Measurements from ENCODE around the gene SLC34A1. TPM values are rescaled to one million over a fixed set of nuclear protein-coding genes. Genes with fewer than 3 reads are reported as not detected.
"Not testable (repeated sequence)": the region's sequence is repeated elsewhere in the genome, so short reads cannot be mapped to it uniquely, and the experiment has no call there.

Gene SLC34A1
- total RNA-seq, 2 donors from 2014 or later: 0.19 to 0.21 TPM

- Mint-ChIP-seq H3K4me1 (ENCODE audit: low read depth) (peaks cover 32% of the 10 kb centered on the region), H3K36me3 (ENCODE audit: insufficient read depth in 2 of 2) (no peaks in the 10 kb centered on the region), H3K27ac (no peak overlapping the region), H3K9me3 (no peaks in the 10 kb centered on the region), H3K4me3 (peak overlapping the region; percentile 92 to 93), H3K27me3 (ENCODE audit: low read depth) (peaks cover 23% of the 10 kb centered on the region)
- ATAC-seq (replicated peaks in 1 of 2) (no peak), DNase-seq (no peak)
Measured at GRCh38 chr5:177404641-177405179, 20.5 kb downstream of the SLC34A1 start.

DNA sequence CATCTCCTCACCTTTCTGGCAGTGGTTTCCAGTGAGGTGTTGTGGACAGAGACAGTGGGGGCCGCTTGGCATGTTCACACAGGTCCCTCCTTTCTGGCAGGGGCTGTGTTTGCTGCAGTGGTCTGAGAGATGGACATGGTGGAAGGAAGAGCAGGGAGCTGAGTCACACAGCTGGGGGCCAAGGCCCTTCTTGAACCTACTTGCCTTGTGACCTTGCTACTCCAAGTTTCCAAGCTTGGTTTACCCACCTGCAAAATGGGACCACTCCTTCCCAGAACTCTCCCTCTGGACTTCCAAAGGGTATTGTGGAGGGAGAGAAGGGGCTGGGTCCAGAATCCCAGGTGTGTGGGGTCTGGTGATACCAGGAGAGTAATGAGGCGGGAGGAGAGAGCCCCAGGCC lies 21.1 kb downstream of the SLC34A1 start:
- H3K27ac Mint-ChIP-seq: no peak overlapping the region
- peak overlapping the region; percentile 92 to 93 for H3K4me3 Mint-ChIP-seq
- ATAC-seq (replicated peaks in 1 of 2): no peak

GRCh38 chr5:177405805-177406204 lies 21.6 kb downstream of the SLC34A1 start:
- Mint-ChIP-seq H3K27me3 (ENCODE audit: low read depth) (peaks cover 23% of the 10 kb centered on the region), H3K4me1 (ENCODE audit: low read depth) (peaks cover 38% of the 10 kb centered on the region), H3K9me3 (no peaks in the 10 kb centered on the region), H3K36me3 (ENCODE audit: insufficient read depth in 2 of 2) (no peaks in the 10 kb centered on the region), H3K27ac (no peak overlapping the region), H3K4me3 (no peak overlapping the region)
- no peak for DNase-seq
- no peak for ATAC-seq (replicated peaks in 1 of 2)

More for the DNA sequence above, 21.1 kb downstream of the SLC34A1 start:
- DNase-seq: no peak
- Mint-ChIP-seq H3K36me3 (ENCODE audit: insufficient read depth in 2 of 2) (no peaks in the 10 kb centered on the region), H3K9me3 (no peaks in the 10 kb centered on the region), H3K27me3 (ENCODE audit: low read depth) (peaks cover 23% of the 10 kb centered on the region), H3K4me1 (ENCODE audit: low read depth) (peaks cover 33% of the 10 kb centered on the region)

GRCh38 chr5:177409043-177409801 lies 25.0 kb downstream of the SLC34A1 start, which contains the start of gene F12:
Gene F12, minus strand, starts transcription at chr5:177409564. Its CDS starts 37 bp downstream, at chr5:177409527.
- H3K9me3 Mint-ChIP-seq: no peaks in the 10 kb centered on the region
- DNase-seq (no peak), ATAC-seq (replicated peaks in 1 of 2) (no peak)
- no peak within 1 kb of the TSS for H3K27ac Mint-ChIP-seq
- peaks cover 40% of the 10 kb centered on the region for H3K4me1 Mint-ChIP-seq (ENCODE audit: low read depth)
- H3K27me3 Mint-ChIP-seq (ENCODE audit: low read depth): no peaks in the 10 kb centered on the region
- H3K36me3 Mint-ChIP-seq (ENCODE audit: insufficient read depth in 2 of 2): no peaks in the 10 kb centered on the region
- no peak within 1 kb of the TSS for H3K4me3 Mint-ChIP-seq

DNA sequence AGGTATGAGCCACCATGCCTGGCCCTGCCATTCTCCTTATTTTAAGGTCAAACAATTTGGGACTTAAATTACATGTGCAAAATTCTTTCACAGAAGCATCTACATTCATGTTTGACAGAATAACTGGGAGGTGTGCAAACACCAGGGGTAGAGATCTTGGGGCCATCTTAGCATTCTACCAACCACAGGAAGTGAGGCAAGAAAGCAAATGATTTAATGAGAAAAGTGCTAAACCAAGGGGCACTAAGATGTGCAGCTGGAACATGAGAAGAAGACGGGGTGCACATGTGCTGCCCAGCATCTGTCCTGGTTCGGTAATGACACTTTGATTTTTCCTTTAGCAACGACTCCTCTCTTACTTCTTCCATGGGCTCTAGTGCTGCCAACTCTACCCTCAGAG lies 26.3 kb downstream of the SLC34A1 start:
- Mint-ChIP-seq H3K27ac (no peak overlapping the region), H3K27me3 (ENCODE audit: low read depth) (no peaks in the 10 kb centered on the region), H3K36me3 (ENCODE audit: insufficient read depth in 2 of 2) (no peaks in the 10 kb centered on the region), H3K9me3 (no peaks in the 10 kb centered on the region), H3K4me1 (ENCODE audit: low read depth) (peaks cover 36% of the 10 kb centered on the region), H3K4me3 (no peak overlapping the region)
- no peak for ATAC-seq (replicated peaks in 1 of 2)
- no peak for DNase-seq

DNA sequence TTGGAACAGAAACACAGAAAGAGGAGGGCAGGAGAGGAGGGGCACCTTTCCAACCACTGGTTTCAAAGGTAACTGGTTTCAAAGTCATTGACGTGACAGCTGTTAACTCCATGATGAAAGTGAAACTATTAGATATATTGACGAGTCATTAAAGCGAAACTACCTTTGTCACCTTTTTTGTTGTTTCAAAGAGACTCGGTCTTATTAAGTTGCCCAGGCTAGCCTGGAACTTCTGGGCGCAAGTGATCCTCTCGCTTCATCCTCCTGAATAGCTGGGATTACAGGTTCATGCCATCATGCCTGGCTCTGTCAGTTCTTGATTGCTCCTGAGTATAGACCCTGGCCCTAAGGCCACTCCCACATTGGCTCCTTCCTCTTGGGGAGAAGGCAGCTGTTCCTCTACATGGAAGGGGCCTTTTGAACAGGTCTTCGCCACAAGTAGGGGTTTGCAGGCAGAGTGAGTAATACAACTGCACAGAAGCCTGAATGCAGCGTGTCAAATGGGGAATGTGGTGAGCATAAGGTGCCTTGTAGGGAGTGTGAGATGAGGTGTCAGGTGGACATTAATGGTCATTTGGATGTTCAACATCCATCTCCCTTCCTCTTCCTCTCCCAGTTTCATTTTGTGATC lies 28.5 kb downstream of the SLC34A1 start:
- peak overlapping the region; percentile 14 to 45 for H3K4me3 Mint-ChIP-seq
- ATAC-seq (replicated peaks in 1 of 2): peak; percentile 80 to 96
- H3K9me3 Mint-ChIP-seq: no peaks in the 10 kb centered on the region
- H3K36me3 Mint-ChIP-seq (ENCODE audit: insufficient read depth in 2 of 2): no peaks in the 10 kb centered on the region
- H3K27ac Mint-ChIP-seq: no peak overlapping the region
- peak in 1 of 2 donors; percentile 39 for DNase-seq
- H3K27me3 Mint-ChIP-seq (ENCODE audit: low read depth): no peaks in the 10 kb centered on the region
- H3K4me1 Mint-ChIP-seq (ENCODE audit: low read depth): peaks cover 38% of the 10 kb centered on the region

- DNase-seq (no peak), ATAC-seq (replicated peaks in 1 of 2) (no peak)
- H3K27me3 Mint-ChIP-seq (ENCODE audit: low read depth): no peaks in the 10 kb centered on the region
- H3K4me1 Mint-ChIP-seq (ENCODE audit: low read depth): peaks cover 38% of the 10 kb centered on the region
- no peak overlapping the region for H3K27ac Mint-ChIP-seq
- no peaks in the 10 kb centered on the region for H3K36me3 Mint-ChIP-seq (ENCODE audit: insufficient read depth in 2 of 2)
- no peak overlapping the region for H3K4me3 Mint-ChIP-seq
- no peaks in the 10 kb centered on the region for H3K9me3 Mint-ChIP-seq
Measured at GRCh38 chr5:177414481-177414880, 30.2 kb downstream of the SLC34A1 start.

- peaks cover 24% of the 10 kb centered on the region for H3K4me1 Mint-ChIP-seq (ENCODE audit: low read depth)
- H3K4me3 Mint-ChIP-seq; DNase-seq; H3K27me3 Mint-ChIP-seq (ENCODE audit: low read depth); H3K9me3 Mint-ChIP-seq; ATAC-seq (replicated peaks in 1 of 2); H3K36me3 Mint-ChIP-seq (ENCODE audit: insufficient read depth in 2 of 2); H3K27ac Mint-ChIP-seq: not testable (repeated sequence)
Measured at GRCh38 chr5:177417081-177417480, 32.8 kb downstream of the SLC34A1 start.

- ATAC-seq (replicated peaks in 1 of 2): no peak
- H3K9me3 Mint-ChIP-seq: no peaks in the 10 kb centered on the region
- H3K4me1 Mint-ChIP-seq (ENCODE audit: low read depth): peaks cover 9% of the 10 kb centered on the region
- DNase-seq: no peak
- H3K36me3 Mint-ChIP-seq (ENCODE audit: insufficient read depth in 2 of 2): no peaks in the 10 kb centered on the region
- H3K4me3 Mint-ChIP-seq: no peak overlapping the region
- no peak overlapping the region for H3K27ac Mint-ChIP-seq
- no peaks in the 10 kb centered on the region for H3K27me3 Mint-ChIP-seq (ENCODE audit: low read depth)
Measured at GRCh38 chr5:177419046-177419445, 34.8 kb downstream of the SLC34A1 start.

GRCh38 chr5:177420472-177420871 lies 36.2 kb downstream of the SLC34A1 start:
- H3K9me3 Mint-ChIP-seq; H3K27ac Mint-ChIP-seq; H3K36me3 Mint-ChIP-seq (ENCODE audit: insufficient read depth in 2 of 2); ATAC-seq (replicated peaks in 1 of 2); H3K27me3 Mint-ChIP-seq (ENCODE audit: low read depth); H3K4me3 Mint-ChIP-seq; DNase-seq: not testable (repeated sequence)
- peaks cover 10% of the 10 kb centered on the region for H3K4me1 Mint-ChIP-seq (ENCODE audit: low read depth)

- H3K36me3 Mint-ChIP-seq (ENCODE audit: insufficient read depth in 2 of 2): no peaks in the 10 kb centered on the region
- H3K4me1 Mint-ChIP-seq (ENCODE audit: low read depth): peaks cover 12% of the 10 kb centered on the region
- H3K9me3 Mint-ChIP-seq: no peaks in the 10 kb centered on the region
- no peak overlapping the region for H3K27ac Mint-ChIP-seq
- no peak for ATAC-seq (replicated peaks in 1 of 2)
- H3K27me3 Mint-ChIP-seq (ENCODE audit: low read depth): no peaks in the 10 kb centered on the region
- no peak for DNase-seq
- no peak overlapping the region for H3K4me3 Mint-ChIP-seq
Measured at GRCh38 chr5:177421062-177421798, 37.0 kb downstream of the SLC34A1 start.

- H3K27ac Mint-ChIP-seq: no peak overlapping the region
- ATAC-seq (replicated peaks in 1 of 2): no peak
- no peak overlapping the region for H3K4me3 Mint-ChIP-seq
Measured at GRCh38 chr5:177423671-177424070, 39.4 kb downstream of the SLC34A1 start.

More at GRCh38 chr5:177423671-177424070, 39.4 kb downstream of the SLC34A1 start:
- no peaks in the 10 kb centered on the region for H3K27me3 Mint-ChIP-seq (ENCODE audit: low read depth)
- no peaks in the 10 kb centered on the region for H3K9me3 Mint-ChIP-seq
- H3K36me3 Mint-ChIP-seq (ENCODE audit: insufficient read depth in 2 of 2): peaks cover 2 to 3% of the 10 kb centered on the region in 2 donors
- peaks cover 20% of the 10 kb centered on the region for H3K4me1 Mint-ChIP-seq (ENCODE audit: low read depth)
- no peak for DNase-seq

Measured in activated T-cell treated with anti-CD3 and anti-CD28 coated beads, Interleukin-2, amount 50 U/mL, for 72 hours (primary cell).